RPMI7951 (cell line): ENCODE data around the gene TBCB. TPM values are rescaled to one million over a fixed set of nuclear protein-coding genes. Genes with fewer than 3 reads are reported as not detected.
"Not testable (repeated sequence)": the region's sequence is repeated elsewhere in the genome, so short reads cannot be mapped to it uniquely, and the experiment has no call there.

Experiments used
- DNase-seq: peaks from one replicate; pipeline ENCODE4 v3.0.0-alpha.2; 2012; ENCODE audit warnings: low read depth
- total RNA-seq: library from RNA; depleted of rRNA; stranded (reverse); fragments of >200 nt; shearing (Covaris generic); gene quantifications from 2 replicates; pipeline ENCODE4 v1.2.3, GENCODE V29; 2014; rRNA removed

The TBCB gene
- 317 and 522 TPM in 2 replicates for total RNA-seq

GRCh38 chr19:36115453-36116343 lies at the start of gene TBCB:
TSS of gene TBCB (plus strand) at chr19:36115468. CDS start at chr19:36115561, 93 bp downstream.
- no peak for DNase-seq

- no peak for DNase-seq
Measured at GRCh38 chr19:36067681-36068080, 47.6 kb upstream of the TBCB start.

GRCh38 chr19:36068810-36069499 lies 46.3 kb upstream of the TBCB start:
- not testable (repeated sequence) for DNase-seq

GRCh38 chr19:36072081-36072480 lies 43.2 kb upstream of the TBCB start:
- DNase-seq: no peak

GRCh38 chr19:36073121-36073876 lies 42.0 kb upstream of the TBCB start:
- DNase-seq: no peak

GRCh38 chr19:36079389-36079945 lies 35.8 kb upstream of the TBCB start:
- DNase-seq: no peak

- no peak for DNase-seq
Measured at GRCh38 chr19:36081385-36081784, 33.9 kb upstream of the TBCB start.

GRCh38 chr19:36081894-36082293 lies 33.4 kb upstream of the TBCB start:
- no peak for DNase-seq

GRCh38 chr19:36082916-36083315 lies 32.4 kb upstream of the TBCB start:
- no peak for DNase-seq

- DNase-seq: no peak
Measured at GRCh38 chr19:36084231-36085009, 30.8 kb upstream of the TBCB start.

GRCh38 chr19:36086326-36086725 lies 28.9 kb upstream of the TBCB start:
- no peak for DNase-seq

GRCh38 chr19:36089847-36090246 lies 25.4 kb upstream of the TBCB start:
- DNase-seq: no peak

- no peak for DNase-seq
Measured at GRCh38 chr19:36090910-36091695, 24.2 kb upstream of the TBCB start.

GRCh38 chr19:36092566-36092965 lies 22.7 kb upstream of the TBCB start:
- no peak for DNase-seq

GRCh38 chr19:36093146-36093662 lies 22.1 kb upstream of the TBCB start:
- no peak for DNase-seq

GRCh38 chr19:36093687-36094086 lies 21.6 kb upstream of the TBCB start:
- no peak for DNase-seq

GRCh38 chr19:36097036-36097435 lies 18.2 kb upstream of the TBCB start:
- no peak for DNase-seq

- DNase-seq: no peak
Measured at GRCh38 chr19:36099166-36099785, 16.0 kb upstream of the TBCB start.

GRCh38 chr19:36100476-36100875 lies 14.8 kb upstream of the TBCB start:
- DNase-seq: no peak
